Neural cell (in vitro differentiated cells): ENCODE results near the gene IGSF3. TPM values are rescaled to one million over a fixed set of nuclear protein-coding genes. Genes with fewer than 3 reads are reported as not detected.
"Not testable (repeated sequence)": the region's sequence is repeated elsewhere in the genome, so short reads cannot be mapped to it uniquely, and the experiment has no call there.

Source experiments
- H2AFZ ChIP-seq: fragments of 200-600, 300-800 bp; sonication (generic), shearing (Covaris generic); 2 replicates; pipeline ENCODE4 v1.6.0; 2014; ENCODE audit warnings: low read depth, mild to moderate bottlenecking, antibody characterized with exemption, low read length, moderate library complexity
- H3F3A ChIP-seq: fragments of 200-600 bp; shearing (Covaris generic); 2 replicates; pipeline ENCODE4 v1.6.1; 2016; ENCODE audit warnings: mild to moderate bottlenecking, moderate library complexity, mixed read lengths, antibody characterized with exemption, low read length; ENCODE audit not compliant: insufficient read depth, poor library complexity, severe bottlenecking
- H3K27ac ChIP-seq: fragments of 200-600, 300-800 bp; sonication (generic), shearing (Covaris generic); 2 replicates; pipeline ENCODE4 v1.5.1; 2014; ENCODE audit warnings: mild to moderate bottlenecking, low read length, moderate library complexity
- H3K27me3 ChIP-seq: fragments of 300-800, 200-600 bp; sonication (generic), shearing (Covaris generic); 2 replicates; pipeline ENCODE4 v1.6.0; 2014; ENCODE audit warnings: mild to moderate bottlenecking, low read depth, low read length, moderate library complexity; ENCODE audit not compliant: insufficient read depth
- H3K36me3 ChIP-seq: fragments of 300-800, 200-600 bp; sonication (generic), shearing (Covaris generic); 2 replicates; pipeline ENCODE4 v1.5.1; 2014; ENCODE audit warnings: mild to moderate bottlenecking, antibody characterized with exemption, low read length, moderate library complexity; ENCODE audit not compliant: insufficient read depth
- H3K4me2 ChIP-seq: fragments of 300-800, 200-600 bp; sonication (generic), shearing (Covaris generic); 2 replicates; pipeline ENCODE4 v1.6.0; 2014; ENCODE audit warnings: mild to moderate bottlenecking, low read length
- H3K4me3 ChIP-seq: fragments of 300-800, 200-600 bp; sonication (generic), shearing (Covaris generic); 2 replicates; pipeline ENCODE4 v1.5.1; 2014; ENCODE audit warnings: mild to moderate bottlenecking, low read length, moderate library complexity
- H3K79me2 ChIP-seq: fragments of 200-600 bp; shearing (Covaris generic); replicated peaks from 2 replicates; pipeline ENCODE4 v1.6.0; 2014; ENCODE audit warnings: mild to moderate bottlenecking, low read length, moderate library complexity; ENCODE audit not compliant: insufficient read depth
- H3K9ac ChIP-seq: fragments of 300-800, 200-600 bp; sonication (generic), shearing (Covaris generic); 2 replicates; pipeline ENCODE4 v1.6.1; 2016; ENCODE audit warnings: mild to moderate bottlenecking, low read length, mixed read lengths
- H3K9me2 ChIP-seq: fragments of 200-600 bp; shearing (Covaris generic); 2 replicates; pipeline ENCODE4 v1.6.1; 2016; ENCODE audit warnings: mild to moderate bottlenecking, low read length, mixed read lengths; ENCODE audit not compliant: insufficient read depth
- H3K9me3 ChIP-seq: fragments of 200-600, 300-800 bp; sonication (generic), shearing (Covaris generic); 2 replicates; pipeline ENCODE4 v1.6.1; 2016; ENCODE audit warnings: mild to moderate bottlenecking, mixed run types, low read length, moderate library complexity, mixed read lengths
- H4K20me1 ChIP-seq: fragments of 200-600 bp; shearing (Covaris generic); 2 replicates; pipeline ENCODE4 v1.6.1; 2016; ENCODE audit warnings: mild to moderate bottlenecking, mixed run types; ENCODE audit not compliant: insufficient read depth
- EP300 ChIP-seq: fragments of 450-650 bp; conservative IDR thresholded peaks from 2 replicates; pipeline ENCODE4 v1.6.1; 2014; ENCODE audit warnings: antibody characterized with exemption, mild to moderate bottlenecking, moderate library complexity; ENCODE audit not compliant: poor library complexity, severe bottlenecking
- EZH2 ChIP-seq: fragments of 200-600, 300-800 bp; shearing (Covaris generic), sonication (generic); IDR thresholded peaks from 2 replicates; pipeline ENCODE4 v1.6.1; 2014; ENCODE audit warnings: antibody characterized with exemption, low read length, borderline replicate concordance, mild to moderate bottlenecking; ENCODE audit not compliant: insufficient read depth, poor library complexity, severe bottlenecking
- MXI1 ChIP-seq: fragments of 450-650 bp; conservative IDR thresholded peaks from 2 replicates; pipeline ENCODE4 v1.6.1; 2014; ENCODE audit warnings: antibody characterized with exemption, mild to moderate bottlenecking; ENCODE audit not compliant: poor library complexity, severe bottlenecking
- POLR2AphosphoS5 ChIP-seq: IDR thresholded peaks from 2 replicates; pipeline ENCODE4 v1.6.1; 2012
- RAD21 ChIP-seq: fragments of 450-650 bp; conservative IDR thresholded peaks from 2 replicates; pipeline ENCODE4 v1.6.1; 2014; ENCODE audit warnings: antibody characterized with exemption, mild to moderate bottlenecking, moderate library complexity
- REST ChIP-seq: IDR thresholded peaks from 2 replicates; pipeline ENCODE4 v1.6.1; 2012; ENCODE audit warnings: borderline replicate concordance
- SMC3 ChIP-seq: fragments of 450-650 bp; conservative IDR thresholded peaks from 2 replicates; pipeline ENCODE4 v1.6.1; 2014; ENCODE audit warnings: antibody characterized with exemption, mild to moderate bottlenecking, moderate library complexity; ENCODE audit not compliant: poor library complexity
- TAF1 ChIP-seq: IDR thresholded peaks from 2 replicates; pipeline ENCODE4 v1.6.1; 2012; ENCODE audit warnings: low read depth
- polyA plus RNA-seq: library from polyadenylated mRNA; depleted of rRNA; stranded (reverse); fragments of >200 nt; gene quantifications from 2 replicates; pipeline ENCODE4 v1.2.3, GENCODE V29; 2014
- TF ChIP-seq, protein P1 (sequence below): fragments of 450-650 bp; IDR thresholded peaks from 2 replicates; pipeline ENCODE4 v1.5.1; 2014; ENCODE audit warnings: antibody characterized with exemption, mild to moderate bottlenecking, moderate library complexity; ENCODE audit not compliant: poor library complexity, severe bottlenecking

Gene IGSF3
- polyA plus RNA-seq, 1 donor from 2014 or later: 81.4 TPM

DNA sequence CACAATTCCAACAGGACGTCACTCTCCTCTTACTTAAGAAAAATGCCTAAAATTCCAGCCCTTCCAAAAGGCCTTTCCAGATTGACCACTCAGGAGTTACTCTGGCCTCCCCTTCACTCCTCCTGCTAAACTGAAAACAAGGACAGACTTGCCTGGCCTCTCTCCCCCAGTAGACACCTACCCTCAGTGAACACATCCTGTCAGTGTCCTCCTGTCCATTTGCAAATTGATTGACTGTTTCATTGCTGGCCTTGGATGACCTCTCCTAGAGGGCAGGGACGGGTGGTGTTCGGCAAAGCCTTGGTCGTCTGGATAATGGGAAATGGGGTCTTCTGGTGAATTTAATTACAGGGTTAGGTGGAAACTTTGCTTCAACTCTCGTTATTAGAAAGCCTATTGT lies 8.9 kb downstream of the IGSF3 start:
- peaks cover 20% of the 10 kb centered on the region for H3K79me2 ChIP-seq
- H3K27me3 ChIP-seq, H3K4me3 ChIP-seq, H3K36me3 ChIP-seq, H4K20me1 ChIP-seq, H2AFZ ChIP-seq, H3K9me2 ChIP-seq, H3K9ac ChIP-seq, H3K27ac ChIP-seq, H3K9me3 ChIP-seq, H3F3A ChIP-seq, H3K4me2 ChIP-seq: not testable (repeated sequence)

- H3F3A ChIP-seq, H2AFZ ChIP-seq, H3K4me3 ChIP-seq, H3K9me2 ChIP-seq, H3K27ac ChIP-seq, H3K4me2 ChIP-seq, H3K9ac ChIP-seq, H3K36me3 ChIP-seq, H4K20me1 ChIP-seq, H3K9me3 ChIP-seq, H3K27me3 ChIP-seq: not testable (repeated sequence)
- peaks cover 12% of the 10 kb centered on the region for H3K79me2 ChIP-seq
Measured at GRCh38 chr1:116657836-116658235, 9.7 kb downstream of the IGSF3 start.

DNA sequence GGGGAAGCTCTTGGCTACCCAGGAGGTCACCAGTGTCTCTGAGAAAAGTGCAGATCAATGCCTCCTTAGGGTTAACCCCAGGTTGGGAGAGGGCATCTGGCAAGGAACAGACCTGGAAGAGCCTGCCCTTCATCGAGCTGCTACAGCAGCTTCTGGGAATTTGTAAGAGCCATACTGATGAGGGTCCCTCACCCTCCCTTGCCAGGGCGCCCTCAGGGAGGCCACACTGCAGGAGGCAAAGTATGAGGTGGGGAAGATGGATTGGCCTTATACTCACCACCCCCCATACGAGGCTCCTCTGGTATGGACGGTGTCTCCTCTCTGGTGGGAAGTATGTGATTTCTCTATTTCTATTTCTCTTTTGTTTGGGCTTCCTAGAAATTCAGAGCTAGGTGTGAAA lies 13.2 kb downstream of the IGSF3 start:
- TF ChIP-seq EP300 (no peak), REST (no peak), MXI1 (no peak), POLR2AphosphoS5 (no peak), SMC3 (no peak), EZH2 (no peak), RAD21 (no peak), TAF1 (no peak)
- TF ChIP-seq, protein P1, sequence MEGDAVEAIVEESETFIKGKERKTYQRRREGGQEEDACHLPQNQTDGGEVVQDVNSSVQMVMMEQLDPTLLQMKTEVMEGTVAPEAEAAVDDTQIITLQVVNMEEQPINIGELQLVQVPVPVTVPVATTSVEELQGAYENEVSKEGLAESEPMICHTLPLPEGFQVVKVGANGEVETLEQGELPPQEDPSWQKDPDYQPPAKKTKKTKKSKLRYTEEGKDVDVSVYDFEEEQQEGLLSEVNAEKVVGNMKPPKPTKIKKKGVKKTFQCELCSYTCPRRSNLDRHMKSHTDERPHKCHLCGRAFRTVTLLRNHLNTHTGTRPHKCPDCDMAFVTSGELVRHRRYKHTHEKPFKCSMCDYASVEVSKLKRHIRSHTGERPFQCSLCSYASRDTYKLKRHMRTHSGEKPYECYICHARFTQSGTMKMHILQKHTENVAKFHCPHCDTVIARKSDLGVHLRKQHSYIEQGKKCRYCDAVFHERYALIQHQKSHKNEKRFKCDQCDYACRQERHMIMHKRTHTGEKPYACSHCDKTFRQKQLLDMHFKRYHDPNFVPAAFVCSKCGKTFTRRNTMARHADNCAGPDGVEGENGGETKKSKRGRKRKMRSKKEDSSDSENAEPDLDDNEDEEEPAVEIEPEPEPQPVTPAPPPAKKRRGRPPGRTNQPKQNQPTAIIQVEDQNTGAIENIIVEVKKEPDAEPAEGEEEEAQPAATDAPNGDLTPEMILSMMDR: no peak
- H2AFZ ChIP-seq: no peak overlapping the region
- no peak overlapping the region for H3K27ac ChIP-seq
- H3F3A ChIP-seq: no peaks in the 10 kb centered on the region
- H3K9ac ChIP-seq: no peak overlapping the region
- no peaks in the 10 kb centered on the region for H3K9me2 ChIP-seq
- H4K20me1 ChIP-seq: no peaks in the 10 kb centered on the region
- no peak overlapping the region for H3K4me3 ChIP-seq
- H3K4me2 ChIP-seq: no peak overlapping the region
- no peaks in the 10 kb centered on the region for H3K27me3 ChIP-seq
- no peaks in the 10 kb centered on the region for H3K36me3 ChIP-seq
- H3K9me3 ChIP-seq: no peaks in the 10 kb centered on the region
- no peaks in the 10 kb centered on the region for H3K79me2 ChIP-seq

- H3K27ac ChIP-seq, H3K4me3 ChIP-seq, H3K9me2 ChIP-seq, H3K36me3 ChIP-seq, H3K9ac ChIP-seq, H4K20me1 ChIP-seq, H3K4me2 ChIP-seq, H3K79me2 ChIP-seq, H3K27me3 ChIP-seq, H2AFZ ChIP-seq, H3F3A ChIP-seq, H3K9me3 ChIP-seq: not testable (repeated sequence)
Measured at GRCh38 chr1:116652598-116652997, 14.9 kb downstream of the IGSF3 start.

DNA sequence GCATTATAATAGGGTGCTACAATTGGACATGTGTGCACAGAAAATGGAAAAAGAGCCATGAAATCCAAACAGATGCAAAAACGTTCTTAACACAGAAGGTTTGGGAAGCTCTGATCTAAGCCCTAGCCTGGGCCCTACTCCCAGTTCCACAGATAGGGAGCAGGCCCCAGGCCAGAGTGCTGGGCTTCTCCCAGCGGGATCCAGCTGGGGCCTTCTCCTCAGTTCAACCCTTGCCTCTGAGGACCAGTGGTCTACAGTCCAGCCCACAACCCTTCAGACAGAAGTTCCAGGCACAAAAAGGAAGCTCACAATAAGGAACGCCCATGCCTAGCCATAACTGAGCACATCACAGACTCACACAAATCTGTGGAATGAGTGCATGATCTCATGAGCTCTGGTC lies 16.8 kb downstream of the IGSF3 start:
- H2AFZ ChIP-seq, H3K79me2 ChIP-seq: not testable (repeated sequence)

More for the DNA sequence above, 16.8 kb downstream of the IGSF3 start:
- not testable (repeated sequence) for H3K4me2 ChIP-seq, H3K36me3 ChIP-seq, H3K9me3 ChIP-seq, H3K4me3 ChIP-seq, H4K20me1 ChIP-seq, H3F3A ChIP-seq, H3K9ac ChIP-seq, H3K27ac ChIP-seq, H3K9me2 ChIP-seq, H3K27me3 ChIP-seq
